ENCODE measurements around the gene USP4.
A peak's percentile ranks its signal among the peaks of the same experiment; 100 is the strongest.
"Not testable (repeated sequence)": the region's sequence is repeated elsewhere in the genome, so short reads cannot be mapped to it uniquely, and the experiment has no call there.

USP4 gene

DNA sequence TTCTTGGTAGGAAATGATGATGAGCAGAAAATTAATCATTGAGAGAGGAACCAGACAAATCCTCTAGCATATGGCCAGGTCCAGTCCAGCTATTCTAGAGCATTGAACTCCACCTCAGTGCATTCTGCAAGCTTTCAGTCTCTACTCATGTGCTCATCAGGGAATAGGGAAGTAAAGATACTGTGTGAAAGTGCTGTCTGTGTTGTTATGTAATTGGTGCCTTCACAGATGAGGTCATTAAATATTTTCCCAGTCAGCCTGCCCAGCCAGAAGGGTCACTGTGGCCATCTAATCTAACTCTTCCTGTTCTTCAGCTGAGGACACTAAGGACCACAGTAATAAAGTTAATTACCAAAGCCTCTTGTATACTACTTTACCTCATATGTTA is 91.0 kb downstream of the USP4 start:
- no peak for DNase-seq (ENCODE audit: low spot score)

DNA sequence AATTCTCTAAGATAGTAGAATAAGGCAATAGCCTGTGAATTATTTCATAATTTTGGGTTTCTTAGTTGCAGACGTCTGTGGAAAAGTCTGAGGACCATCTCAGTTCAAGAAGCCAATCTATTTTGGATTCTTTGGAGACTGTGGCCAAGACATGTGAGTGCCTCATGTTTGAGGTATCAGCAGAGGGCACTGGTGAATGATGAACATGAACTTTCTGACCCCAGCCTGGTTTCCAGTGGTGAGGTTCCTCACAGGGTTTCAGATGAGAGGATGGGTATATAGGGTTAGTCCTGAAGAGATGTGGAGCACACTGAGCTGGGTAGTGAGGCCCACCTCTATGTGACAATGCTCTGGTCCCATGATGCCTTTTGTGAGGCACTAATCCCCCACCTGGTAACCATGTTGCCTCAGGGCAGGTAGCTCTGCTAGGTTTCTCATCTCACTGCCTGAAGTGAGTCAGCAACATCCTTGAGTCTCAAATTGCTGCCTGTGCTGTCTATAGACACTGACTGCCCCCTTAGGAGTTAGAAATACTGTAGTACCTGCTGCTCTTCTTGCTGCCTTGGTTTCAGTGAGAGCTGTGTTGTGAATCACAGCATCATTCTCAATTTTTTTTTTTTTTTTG is 95.2 kb downstream of the USP4 start:
- peak; percentile 30 for DNase-seq (ENCODE audit: low spot score)

DNA sequence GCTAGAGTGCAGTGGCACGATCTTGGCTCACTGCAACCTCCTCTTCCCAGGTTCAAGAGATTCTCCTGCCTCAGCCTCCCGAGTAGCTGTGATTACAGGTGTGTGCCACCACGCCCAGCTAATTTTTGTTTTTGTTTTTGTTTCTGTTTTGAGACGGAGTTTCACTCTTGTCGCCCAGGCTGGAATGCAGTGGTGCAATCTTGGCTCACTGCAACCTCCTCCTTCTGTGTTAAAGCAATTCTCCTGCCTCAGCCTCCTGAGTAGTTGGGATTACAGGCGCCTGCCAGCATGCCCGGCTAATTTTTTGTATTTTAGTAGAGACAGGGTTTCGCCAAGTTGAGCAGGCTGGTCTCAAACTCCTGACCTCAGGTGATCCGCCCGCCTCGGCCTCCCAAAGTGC is 99.8 kb downstream of the USP4 start:
- DNase-seq (ENCODE audit: low spot score), result not testable (repeated sequence)

DNA sequence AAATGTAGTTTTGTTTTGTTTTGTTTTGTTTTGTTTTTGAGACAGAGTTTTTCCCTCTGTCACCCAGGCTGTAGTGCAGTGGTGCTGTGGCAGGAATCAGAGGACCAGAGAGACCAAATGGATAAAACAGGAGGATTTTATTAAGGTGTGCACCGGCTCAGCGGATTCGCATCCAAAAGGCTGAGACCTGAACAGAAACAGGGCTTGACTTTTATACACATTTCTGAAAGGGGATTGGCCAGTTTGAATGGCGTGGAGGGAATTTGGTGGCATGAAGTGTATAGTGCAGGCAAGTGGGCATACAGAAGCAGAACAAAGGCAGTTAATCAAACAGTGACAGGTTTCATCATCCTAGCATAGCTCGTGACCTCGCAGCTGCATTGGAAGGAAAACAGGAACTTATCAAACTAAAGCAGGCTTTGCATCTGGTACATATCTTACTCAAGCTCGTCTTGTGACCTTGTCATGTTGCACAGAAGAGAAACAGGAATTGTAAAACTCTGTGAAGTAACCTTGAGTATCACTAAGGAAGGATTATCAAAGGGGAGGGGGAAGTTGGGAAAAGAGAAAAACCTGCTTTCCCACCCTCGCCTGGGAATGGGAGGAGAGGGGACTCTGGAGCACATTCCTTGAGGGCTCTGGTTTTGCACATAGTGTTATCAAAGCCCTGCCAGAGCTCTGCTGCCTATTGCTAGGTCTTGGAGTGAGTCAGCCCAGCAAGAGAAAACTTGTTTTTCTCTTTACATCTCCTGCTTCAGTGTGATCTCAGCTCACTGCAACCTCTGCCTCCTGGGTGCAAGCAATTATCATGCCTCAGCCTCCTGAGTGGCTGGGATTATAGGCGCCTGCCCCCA is 101.4 kb downstream of the USP4 start:
- peak; percentile 88 for DNase-seq (ENCODE audit: low spot score)

DNA sequence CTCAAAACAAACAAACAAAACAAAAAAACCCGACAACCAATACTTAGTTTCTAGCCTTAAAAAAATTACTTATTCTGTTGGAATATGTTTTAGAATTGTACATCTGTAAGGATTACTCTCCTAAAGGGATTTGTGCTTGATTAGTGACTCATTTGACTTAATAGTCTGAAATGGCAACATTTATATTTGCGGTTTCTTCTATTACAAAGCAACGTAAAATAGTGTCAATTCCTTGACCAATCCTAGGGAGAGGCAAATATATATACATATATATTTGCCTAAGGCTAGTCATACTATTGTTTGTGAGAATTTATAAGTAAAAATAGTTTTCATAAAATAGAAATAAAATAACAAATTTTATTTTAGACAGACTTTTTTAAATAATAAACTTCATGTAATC is 102.5 kb downstream of the USP4 start:
- DNase-seq (ENCODE audit: low spot score), result no peak

DNA sequence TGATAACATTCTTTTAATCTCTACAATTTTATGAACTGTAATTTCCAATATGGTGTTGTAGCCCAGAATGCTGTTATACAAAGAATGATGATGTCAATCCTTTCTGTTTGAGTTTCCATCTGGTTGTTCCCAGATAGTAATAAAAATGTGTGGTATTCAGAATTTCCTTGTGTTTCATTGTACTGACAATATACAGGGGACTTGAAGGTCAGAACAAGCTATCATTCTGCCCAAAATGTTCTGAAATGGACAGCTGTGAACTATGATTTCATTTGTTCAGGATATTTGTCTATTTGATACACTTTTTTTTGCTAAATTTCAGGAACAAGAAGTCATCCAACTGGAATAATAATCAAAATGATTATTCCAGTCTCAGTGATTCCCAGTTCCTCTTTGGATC is 103.6 kb downstream of the USP4 start:
- DNase-seq (ENCODE audit: low spot score), result no peak

DNA sequence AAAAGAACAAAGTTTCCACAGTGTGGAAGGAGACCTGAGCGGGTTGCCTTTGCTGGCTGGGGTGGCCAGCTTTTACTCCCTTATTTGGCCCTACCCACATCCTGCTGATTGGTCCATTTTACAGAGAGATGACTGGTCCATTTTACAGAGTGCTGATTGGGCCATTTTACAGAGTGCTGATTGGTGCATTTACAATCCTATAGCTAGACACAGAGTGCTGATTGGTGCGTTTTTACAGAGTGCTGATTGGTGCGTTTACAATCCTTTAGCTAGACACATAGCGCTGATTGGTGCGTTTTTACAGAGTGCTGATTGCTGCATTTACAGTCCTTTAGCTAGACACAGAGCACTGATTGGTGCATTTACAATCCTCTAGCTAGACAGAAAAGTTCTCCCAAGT is 111.0 kb downstream of the USP4 start:
- not testable (repeated sequence) for DNase-seq (ENCODE audit: low spot score)

All from hematopoietic multipotent progenitor cell treated with erythropoietin and hydrocortisone succinate and interleukin-3 and kit ligand, for 15 days (in vitro differentiated cells).